ENCODE results near the gene MSS51.

Gene MSS51

GRCh38 chr10:73433538-73433867 is at the start of gene MSS51:
Gene MSS51 (minus strand): TSS chr10:73433561. CDS start chr10:73428284, 5,277 bp downstream.
- H3K27me3 Mint-ChIP-seq (ENCODE audit: low read depth), result no peaks in the 10 kb centered on the region
- peaks cover 23% of the 10 kb centered on the region for H3K4me1 Mint-ChIP-seq
- peaks cover 37% of the 10 kb centered on the region for H3K36me3 Mint-ChIP-seq (ENCODE audit: low read depth)
- peak within 1 kb of the TSS; percentile 58 to 67 (median 63) for H3K27ac Mint-ChIP-seq
- no peak for TF ChIP-seq CTCF (IDR thresholded peaks at IDR 0.05; ENCODE audit: unreplicated experiment in 3 of 3)
- H3K9me3 Mint-ChIP-seq, result no peaks in the 10 kb centered on the region
- peak within 1 kb of the TSS in 1 of 3 experiments; percentile 15 for H3K4me3 Mint-ChIP-seq

GRCh38 chr10:73480158-73480557 is 46.8 kb upstream of the MSS51 start:
- H3K36me3 Mint-ChIP-seq (ENCODE audit: low read depth), result peaks cover 45% of the 10 kb centered on the region
- H3K4me3 Mint-ChIP-seq, result no peak overlapping the region
- TF ChIP-seq CTCF (IDR thresholded peaks at IDR 0.05; ENCODE audit: unreplicated experiment in 3 of 3), result no peak
- H3K27me3 Mint-ChIP-seq (ENCODE audit: low read depth), result no peaks in the 10 kb centered on the region
- no peaks in the 10 kb centered on the region for H3K4me1 Mint-ChIP-seq
- H3K27ac Mint-ChIP-seq, result no peak overlapping the region
- H3K9me3 Mint-ChIP-seq, result no peaks in the 10 kb centered on the region

- no peak for TF ChIP-seq CTCF (IDR thresholded peaks at IDR 0.05; ENCODE audit: unreplicated experiment in 3 of 3)
- H3K4me1 Mint-ChIP-seq, result no peaks in the 10 kb centered on the region
- H3K9me3 Mint-ChIP-seq, result no peaks in the 10 kb centered on the region
- no peaks in the 10 kb centered on the region for H3K27me3 Mint-ChIP-seq (ENCODE audit: low read depth)
- no peak overlapping the region for H3K27ac Mint-ChIP-seq
- H3K4me3 Mint-ChIP-seq, result no peak overlapping the region
- H3K36me3 Mint-ChIP-seq (ENCODE audit: low read depth), result peaks cover 44% of the 10 kb centered on the region
These were observed 45.3 kb upstream of the MSS51 start for GRCh38 chr10:73478636-73479035.

GRCh38 chr10:73471226-73471625 is 37.9 kb upstream of the MSS51 start:
- no peak overlapping the region for H3K27ac Mint-ChIP-seq
- H3K27me3 Mint-ChIP-seq (ENCODE audit: low read depth), result no peaks in the 10 kb centered on the region
- peaks cover 56% of the 10 kb centered on the region for H3K36me3 Mint-ChIP-seq (ENCODE audit: low read depth)
- no peaks in the 10 kb centered on the region for H3K9me3 Mint-ChIP-seq
- peaks cover 34% of the 10 kb centered on the region for H3K4me1 Mint-ChIP-seq
- no peak for TF ChIP-seq CTCF (IDR thresholded peaks at IDR 0.05; ENCODE audit: unreplicated experiment in 3 of 3)
- H3K4me3 Mint-ChIP-seq, result no peak overlapping the region

- peaks cover 58% of the 10 kb centered on the region for H3K36me3 Mint-ChIP-seq (ENCODE audit: low read depth)
- no peaks in the 10 kb centered on the region for H3K27me3 Mint-ChIP-seq (ENCODE audit: low read depth)
- H3K4me3 Mint-ChIP-seq, result no peak overlapping the region
- TF ChIP-seq CTCF (IDR thresholded peaks at IDR 0.05; ENCODE audit: unreplicated experiment in 3 of 3), result no peak
- H3K27ac Mint-ChIP-seq, result peak overlapping the region in 1 of 3 experiments; percentile 4
- H3K4me1 Mint-ChIP-seq, result peaks cover 37% of the 10 kb centered on the region
- no peaks in the 10 kb centered on the region for H3K9me3 Mint-ChIP-seq
These were observed 36.2 kb upstream of the MSS51 start for GRCh38 chr10:73469579-73469978.

- H3K27me3 Mint-ChIP-seq (ENCODE audit: low read depth), result no peaks in the 10 kb centered on the region
- no peak for TF ChIP-seq CTCF (IDR thresholded peaks at IDR 0.05; ENCODE audit: unreplicated experiment in 3 of 3)
- peak overlapping the region in 2 of 3 experiments; percentile 22 to 45 for H3K27ac Mint-ChIP-seq
- peaks cover 62% of the 10 kb centered on the region for H3K36me3 Mint-ChIP-seq (ENCODE audit: low read depth)
- H3K4me3 Mint-ChIP-seq, result peak overlapping the region in 1 of 3 experiments; percentile 32
- H3K4me1 Mint-ChIP-seq, result peaks cover 37% of the 10 kb centered on the region
- no peaks in the 10 kb centered on the region for H3K9me3 Mint-ChIP-seq
These were observed 33.8 kb upstream of the MSS51 start for GRCh38 chr10:73467206-73467605.

All from nephron (organoid).